ENCODE measurements around the gene NKRF. TPM values are rescaled to one million over a fixed set of nuclear protein-coding genes. Genes with fewer than 3 reads are reported as not detected.
"Not testable (repeated sequence)": the region's sequence is repeated elsewhere in the genome, so short reads cannot be mapped to it uniquely, and the experiment has no call there.

NKRF gene
- total and polyA plus RNA-seq, 2 donors (not counting 1 experiment from before 2014, with no cell fraction given): 7.9 to 16.2 TPM

DNA sequence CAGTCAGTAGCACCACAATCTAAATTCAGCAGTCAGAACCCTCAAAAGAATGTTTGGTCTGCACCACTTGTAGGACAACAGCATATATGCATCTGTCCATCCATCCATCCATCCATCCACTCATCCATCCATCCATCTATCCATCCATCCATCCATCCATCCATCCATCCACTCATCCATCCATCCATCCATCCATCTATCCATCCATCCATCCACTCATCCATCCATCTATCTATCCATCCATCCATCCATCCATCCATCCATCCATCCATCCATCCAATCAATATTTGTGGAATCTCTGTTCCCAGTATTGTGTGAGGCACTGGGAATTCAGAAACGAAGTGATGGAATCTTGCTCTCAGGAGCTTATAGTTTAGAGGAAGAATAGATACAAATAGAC, 31.2 kb upstream of the NKRF start:
- WGBS (ENCODE audit: insufficient coverage): no CpG with 5 or more reads among the region's 1 CpG
- not testable (repeated sequence) for H2AFZ ChIP-seq (ENCODE audit: insufficient read depth, low read depth, low read length, poor library complexity, severe bottlenecking)
- CTCF ChIA-PET: interaction anchor here (1.0 to 2.0 kb wide), 4 partner anchors 12 to 142 kb away, joined by 3 to 8 read pairs (median 4); no protein-coding TSS in a partner anchor

DNA sequence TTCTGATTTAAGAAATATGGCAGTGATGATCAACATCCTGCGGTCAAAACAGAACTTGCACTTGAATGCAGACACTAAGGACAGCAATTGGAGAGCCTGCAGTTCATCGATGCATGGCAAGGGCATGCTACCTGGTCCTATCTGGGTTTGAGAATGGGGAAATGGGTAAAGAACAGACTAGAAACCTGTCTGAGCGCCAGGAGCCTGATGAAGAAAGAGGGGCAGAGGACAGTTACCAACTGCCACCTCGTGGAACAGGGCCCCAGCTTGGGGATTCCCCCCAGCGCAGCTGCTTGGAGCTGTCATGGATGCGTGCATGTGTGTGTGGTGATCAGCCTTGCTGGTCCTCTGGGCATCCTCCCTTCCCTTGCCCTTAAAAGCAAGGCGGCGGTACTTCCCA, 30.2 kb upstream of the NKRF start:
- H3K4me2 ChIP-seq (replicated peaks; ENCODE audit: low read depth, low read length, poor library complexity, severe bottlenecking): peak overlapping the region; percentile 54
- TF ChIP-seq, protein P1, sequence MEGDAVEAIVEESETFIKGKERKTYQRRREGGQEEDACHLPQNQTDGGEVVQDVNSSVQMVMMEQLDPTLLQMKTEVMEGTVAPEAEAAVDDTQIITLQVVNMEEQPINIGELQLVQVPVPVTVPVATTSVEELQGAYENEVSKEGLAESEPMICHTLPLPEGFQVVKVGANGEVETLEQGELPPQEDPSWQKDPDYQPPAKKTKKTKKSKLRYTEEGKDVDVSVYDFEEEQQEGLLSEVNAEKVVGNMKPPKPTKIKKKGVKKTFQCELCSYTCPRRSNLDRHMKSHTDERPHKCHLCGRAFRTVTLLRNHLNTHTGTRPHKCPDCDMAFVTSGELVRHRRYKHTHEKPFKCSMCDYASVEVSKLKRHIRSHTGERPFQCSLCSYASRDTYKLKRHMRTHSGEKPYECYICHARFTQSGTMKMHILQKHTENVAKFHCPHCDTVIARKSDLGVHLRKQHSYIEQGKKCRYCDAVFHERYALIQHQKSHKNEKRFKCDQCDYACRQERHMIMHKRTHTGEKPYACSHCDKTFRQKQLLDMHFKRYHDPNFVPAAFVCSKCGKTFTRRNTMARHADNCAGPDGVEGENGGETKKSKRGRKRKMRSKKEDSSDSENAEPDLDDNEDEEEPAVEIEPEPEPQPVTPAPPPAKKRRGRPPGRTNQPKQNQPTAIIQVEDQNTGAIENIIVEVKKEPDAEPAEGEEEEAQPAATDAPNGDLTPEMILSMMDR (IDR thresholded peaks at IDR 0.05): no peak
- TF ChIP-seq EZH2 (IDR thresholded peaks at IDR 0.05; ENCODE audit: borderline replicate concordance, insufficient read depth, low read depth, low read length, poor library complexity, severe bottlenecking): no peak
- POLR2A ChIA-PET: interaction anchor here (2.1 kb wide), 1 partner anchor 18 kb away, joined by 5 read pairs; no protein-coding TSS in a partner anchor
- peak overlapping the region; percentile 84 for H3K27ac Mint-ChIP-seq
- peaks cover 20% of the 10 kb centered on the region for H4K20me1 ChIP-seq (ENCODE audit: control insufficient read depth, insufficient read depth, low read length, poor library complexity, severe bottlenecking)
- H3K9ac ChIP-seq (ENCODE audit: low read length): peak overlapping the region; percentile 11
- intact Hi-C loops (cut with micrococcal nuclease): loop anchor here (1.0 to 10.0 kb wide), 3 partner anchors 18 to 57 kb away; partner anchors contain the start of gene SEPTIN6
- H3K79me2 ChIP-seq (ENCODE audit: control insufficient read depth, insufficient read depth, low read length): peaks cover 16% of the 10 kb centered on the region
- no peak overlapping the region for H3K4me3 ChIP-seq (ENCODE audit: control extremely low read depth in 1 of 5, extremely low read depth in 1 of 5, insufficient read depth in 1 of 5, low read depth in 2 of 5, low read length in 4 of 5)
- WGBS (ENCODE audit: insufficient coverage): 32% methylated on average over 3 of the region's 8 CpGs
- peak overlapping the region; percentile 60 to 76 for H3K27ac ChIP-seq (ENCODE audit: low read length in 2 of 2)
- peaks cover 57% of the 10 kb centered on the region for H3K4me1 Mint-ChIP-seq
- H3K36me3 ChIP-seq (replicated peaks in 1 of 2; ENCODE audit: control extremely low read depth in 1 of 2, control insufficient read depth in 1 of 2, extremely low read depth in 1 of 2, insufficient read depth in 2 of 2, low read length in 1 of 2): peaks cover 0 to 51% of the 10 kb centered on the region in 2 experiments
- H3K4me1 ChIP-seq (ENCODE audit: control insufficient read depth in 2 of 2, insufficient read depth in 2 of 2, low read length in 2 of 2): peaks cover 48 to 53% of the 10 kb centered on the region in 2 donors
- H3K9me3 ChIP-seq (ENCODE audit: control extremely low read depth in 1 of 3, control insufficient read depth in 2 of 3, insufficient read depth in 1 of 3, low read length in 2 of 3): no peaks in the 10 kb centered on the region
- H3K27me3 ChIP-seq (replicated peaks in 1 of 4; ENCODE audit: control extremely low read depth in 1 of 4, control insufficient read depth in 3 of 4, insufficient read depth in 4 of 4, low read length in 3 of 4): no peaks in the 10 kb centered on the region
- ATAC-seq (ENCODE audit: low read depth) (peak; percentile 66), DNase-seq (peak; percentile 76)
- H3K9me3 Mint-ChIP-seq (ENCODE audit: insufficient read depth): no peaks in the 10 kb centered on the region
- CTCF ChIA-PET: interaction anchor here (0.8 to 2.0 kb wide), 6 partner anchors 10 to 143 kb away, joined by 3 to 8 read pairs (median 4); no protein-coding TSS in a partner anchor
- H3K4me3 Mint-ChIP-seq: peak overlapping the region; percentile 50
- no peaks in the 10 kb centered on the region for H3K27me3 Mint-ChIP-seq
- no peak overlapping the region for H2AFZ ChIP-seq (ENCODE audit: insufficient read depth, low read depth, low read length, poor library complexity, severe bottlenecking)

More for the DNA sequence above, 31.2 kb upstream of the NKRF start:
- peak overlapping the region; percentile 28 for H3K4me2 ChIP-seq (replicated peaks; ENCODE audit: low read depth, low read length, poor library complexity, severe bottlenecking)
- not testable (repeated sequence) for DNase-seq; H3K9me3 Mint-ChIP-seq (ENCODE audit: insufficient read depth); H3K9me3 ChIP-seq (ENCODE audit: control extremely low read depth in 1 of 3, control insufficient read depth in 2 of 3, insufficient read depth in 1 of 3, low read length in 2 of 3); H3K27me3 Mint-ChIP-seq; H3K4me3 ChIP-seq (ENCODE audit: control extremely low read depth in 1 of 5, extremely low read depth in 1 of 5, insufficient read depth in 1 of 5, low read depth in 2 of 5, low read length in 4 of 5); ATAC-seq (ENCODE audit: low read depth); H3K9ac ChIP-seq (ENCODE audit: low read length); H3K27me3 ChIP-seq (replicated peaks in 1 of 4; ENCODE audit: control extremely low read depth in 1 of 4, control insufficient read depth in 3 of 4, insufficient read depth in 4 of 4, low read length in 3 of 4); H3K27ac ChIP-seq (ENCODE audit: low read length in 2 of 2); H3K4me3 Mint-ChIP-seq; H3K27ac Mint-ChIP-seq
- peaks cover 61% of the 10 kb centered on the region for H3K4me1 Mint-ChIP-seq
- POLR2A ChIA-PET: interaction anchor here (0.5 kb wide), 1 partner anchor 61 kb away, joined by 3 read pairs; no protein-coding TSS in a partner anchor
- peaks cover 15% of the 10 kb centered on the region for H3K79me2 ChIP-seq (ENCODE audit: control insufficient read depth, insufficient read depth, low read length)
- H3K4me1 ChIP-seq (ENCODE audit: control insufficient read depth in 2 of 2, insufficient read depth in 2 of 2, low read length in 2 of 2): peaks cover 48 to 53% of the 10 kb centered on the region in 2 donors
- peaks cover 20% of the 10 kb centered on the region for H4K20me1 ChIP-seq (ENCODE audit: control insufficient read depth, insufficient read depth, low read length, poor library complexity, severe bottlenecking)
- intact Hi-C loops (cut with micrococcal nuclease): loop anchor here (2.0 to 10.0 kb wide), 2 partner anchors 19 to 53 kb away; no protein-coding TSS in a partner anchor
- peaks cover 0 to 59% of the 10 kb centered on the region in 2 experiments for H3K36me3 ChIP-seq (replicated peaks in 1 of 2; ENCODE audit: control extremely low read depth in 1 of 2, control insufficient read depth in 1 of 2, extremely low read depth in 1 of 2, insufficient read depth in 2 of 2, low read length in 1 of 2)
